ENCODE data around the gene TAOK2. TPM values are rescaled to one million over a fixed set of nuclear protein-coding genes. Genes with fewer than 3 reads are reported as not detected.

The TAOK2 gene
- total and polyA plus RNA-seq, 2 of the 13 experiments (the other 11 are each of a cell fraction or from before 2014, with no cell fraction given), result 17.4 to 43.2 TPM

DNA sequence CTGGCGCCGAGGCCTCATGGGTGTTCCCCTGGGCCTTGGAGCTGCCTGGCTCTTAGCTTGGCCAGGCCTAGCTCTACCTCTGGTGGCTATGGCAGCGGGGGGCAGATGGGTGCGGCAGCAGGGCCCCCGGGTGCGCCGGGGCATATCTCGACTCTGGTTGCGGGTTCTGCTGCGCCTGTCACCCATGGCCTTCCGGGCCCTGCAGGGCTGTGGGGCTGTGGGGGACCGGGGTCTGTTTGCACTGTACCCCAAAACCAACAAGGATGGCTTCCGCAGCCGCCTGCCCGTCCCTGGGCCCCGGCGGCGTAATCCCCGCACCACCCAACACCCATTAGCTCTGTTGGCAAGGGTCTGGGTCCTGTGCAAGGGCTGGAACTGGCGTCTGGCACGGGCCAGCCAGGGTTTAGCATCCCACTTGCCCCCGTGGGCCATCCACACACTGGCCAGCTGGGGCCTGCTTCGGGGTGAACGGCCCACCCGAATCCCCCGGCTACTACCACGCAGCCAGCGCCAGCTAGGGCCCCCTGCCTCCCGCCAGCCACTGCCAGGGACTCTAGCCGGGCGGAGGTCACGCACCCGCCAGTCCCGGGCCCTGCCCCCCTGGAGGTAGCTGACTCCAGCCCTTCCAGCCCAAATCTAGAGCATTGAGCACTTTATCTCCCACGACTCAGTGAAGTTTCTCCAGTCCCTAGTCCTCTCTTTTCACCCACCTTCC lies 13.9 kb downstream of the TAOK2 start:
- POLR2A ChIA-PET, result interaction anchor here (1.0 kb wide), 1 partner anchor 14 kb away, joined by 3 read pairs; the partner anchor contains the start of gene TAOK2
- Histone ChIP-seq H3K36me3 (replicated peaks in 1 of 2; ENCODE audit: control insufficient read depth in 1 of 2, insufficient read depth in 2 of 2, low read length in 2 of 2) (peaks cover 54 to 92% of the 10 kb centered on the region in 2 experiments), H4K20me1 (ENCODE audit: insufficient read depth, low read length) (no peaks in the 10 kb centered on the region), H3K4me2 (ENCODE audit: low read depth, low read length) (no peak overlapping the region), H3K27ac (ENCODE audit: extremely low read length, insufficient read depth, low read length) (no peak overlapping the region), H2AFZ (ENCODE audit: low read length) (no peak overlapping the region), H3K27me3 (ENCODE audit: control insufficient read depth in 1 of 2, insufficient read depth in 2 of 2, low read length in 2 of 2) (no peaks in the 10 kb centered on the region), H3K9me3 (ENCODE audit: low read length) (no peaks in the 10 kb centered on the region), H3K79me2 (ENCODE audit: insufficient read depth, low read length) (no peaks in the 10 kb centered on the region), H3K4me3 (replicated peaks in 1 of 3; ENCODE audit: insufficient read depth in 1 of 3, low read depth in 2 of 3, low read length in 3 of 3) (no peak overlapping the region), H3K9ac (ENCODE audit: insufficient read depth, low read depth, low read length) (no peak overlapping the region), H3K4me1 (ENCODE audit: insufficient read depth, low read length) (no peaks in the 10 kb centered on the region)
- no TSS peak for BruUV-seq (replicated peaks)
- ATAC-seq (no peak), FAIRE-seq (no peak), DNase-seq (ENCODE audit: low spot score) (no peak)
- in situ Hi-C loops (cut with HindIII; ENCODE audit: extremely low pct_ligation_motif_present, low pct_unique_long_range_greater_than_20kb), result no loop called here
- CTCF ChIA-PET (ENCODE audit: low intra/inter-chr PET ratio, low total read pairs), result no interaction called here
- TF ChIP-seq RBFOX2 (IDR thresholded peaks at IDR 0.05; ENCODE audit: low read depth, low read length), result peak; percentile 68
- TF ChIP-seq AGO2 (optimal IDR thresholded peaks at IDR 0.05; ENCODE audit: low read depth, low read length), result peak; percentile 64
- no peak for TF ChIP-seq ZNF747 (CRISPR knock-in tag; IDR thresholded peaks at IDR 0.05; ENCODE audit: borderline replicate concordance)
- WGBS (ENCODE audit: low lambda C conversion rate), result 97% methylated on average over 20 of the region's 35 CpGs
- intact Hi-C loops (cut with micrococcal nuclease; ENCODE audit: unreplicated experiment), result no loop called here

DNA sequence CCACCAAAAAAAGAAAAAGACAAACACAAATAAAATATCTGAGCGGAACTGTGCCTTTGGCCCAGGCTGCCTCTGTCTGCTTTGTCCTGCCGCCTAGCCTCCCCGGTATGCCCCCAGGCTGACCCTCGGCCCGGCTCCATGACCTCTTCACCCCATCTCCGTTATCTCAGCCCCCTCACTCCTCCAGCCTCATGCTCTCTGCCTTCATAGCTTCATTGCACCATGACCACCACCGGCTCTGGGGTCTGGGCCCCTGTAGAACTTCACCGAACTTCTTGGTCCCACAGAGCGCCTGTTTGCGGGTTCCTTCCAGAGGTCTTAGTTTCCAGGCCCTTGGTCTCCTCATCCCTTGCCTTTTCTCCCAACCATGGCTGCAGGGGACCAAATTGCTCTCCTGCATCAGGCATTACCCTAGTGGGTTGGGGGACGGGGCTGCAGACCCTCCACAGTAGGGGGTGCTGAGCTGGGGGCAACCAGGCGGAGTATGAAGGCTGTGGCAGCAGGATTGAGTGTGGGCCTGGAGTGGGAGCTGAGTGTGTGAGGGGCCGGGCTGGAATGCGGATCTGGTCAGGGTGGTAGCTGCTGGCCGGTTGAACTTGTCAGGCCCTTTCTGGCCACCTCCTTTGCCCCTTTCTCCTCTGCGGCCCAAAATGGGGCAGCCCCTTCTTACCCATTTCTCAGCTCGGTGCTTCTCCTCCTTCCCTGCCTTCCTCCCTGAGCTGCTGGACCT lies 14.8 kb downstream of the TAOK2 start:
- Histone ChIP-seq H3K4me1 (ENCODE audit: insufficient read depth, low read length) (no peaks in the 10 kb centered on the region), H3K4me3 (replicated peaks in 1 of 3; ENCODE audit: insufficient read depth in 1 of 3, low read depth in 2 of 3, low read length in 3 of 3) (no peak overlapping the region), H3K27me3 (ENCODE audit: control insufficient read depth in 1 of 2, insufficient read depth in 2 of 2, low read length in 2 of 2) (no peaks in the 10 kb centered on the region), H3K27ac (ENCODE audit: extremely low read length, insufficient read depth, low read length) (no peak overlapping the region), H3K36me3 (replicated peaks in 1 of 2; ENCODE audit: control insufficient read depth in 1 of 2, insufficient read depth in 2 of 2, low read length in 2 of 2) (peaks cover 47 to 92% of the 10 kb centered on the region in 2 experiments), H3K9me3 (ENCODE audit: low read length) (no peaks in the 10 kb centered on the region), H3K4me2 (ENCODE audit: low read depth, low read length) (no peak overlapping the region), H4K20me1 (ENCODE audit: insufficient read depth, low read length) (no peaks in the 10 kb centered on the region), H3K79me2 (ENCODE audit: insufficient read depth, low read length) (no peaks in the 10 kb centered on the region), H3K9ac (ENCODE audit: insufficient read depth, low read depth, low read length) (no peak overlapping the region), H2AFZ (ENCODE audit: low read length) (no peak overlapping the region)
- in situ Hi-C loops (cut with HindIII; ENCODE audit: extremely low pct_ligation_motif_present, low pct_unique_long_range_greater_than_20kb), result no loop called here
- TF ChIP-seq, protein P1, sequence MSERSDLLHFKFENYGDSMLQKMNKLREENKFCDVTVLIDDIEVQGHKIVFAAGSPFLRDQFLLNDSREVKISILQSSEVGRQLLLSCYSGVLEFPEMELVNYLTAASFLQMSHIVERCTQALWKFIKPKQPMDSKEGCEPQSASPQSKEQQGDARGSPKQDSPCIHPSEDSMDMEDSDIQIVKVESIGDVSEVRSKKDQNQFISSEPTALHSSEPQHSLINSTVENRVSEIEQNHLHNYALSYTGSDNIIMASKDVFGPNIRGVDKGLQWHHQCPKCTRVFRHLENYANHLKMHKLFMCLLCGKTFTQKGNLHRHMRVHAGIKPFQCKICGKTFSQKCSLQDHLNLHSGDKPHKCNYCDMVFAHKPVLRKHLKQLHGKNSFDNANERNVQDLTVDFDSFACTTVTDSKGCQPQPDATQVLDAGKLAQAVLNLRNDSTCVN (CRISPR knock-in tag; IDR thresholded peaks at IDR 0.05; ENCODE audit: borderline replicate concordance), result no peak
- TF ChIP-seq ZNF850 (CRISPR knock-in tag; conservative IDR thresholded peaks at IDR 0.05), result no peak
- TF ChIP-seq ZNF563 (CRISPR knock-in tag; IDR thresholded peaks at IDR 0.05), result no peak
- TF ChIP-seq TSC22D2 (CRISPR knock-in tag; IDR thresholded peaks at IDR 0.05; ENCODE audit: borderline replicate concordance), result no peak
- TF ChIP-seq ZSCAN21 (CRISPR knock-in tag; IDR thresholded peaks at IDR 0.05; ENCODE audit: borderline replicate concordance), result no peak
- peak; percentile 30 for TF ChIP-seq AGO2 (optimal IDR thresholded peaks at IDR 0.05; ENCODE audit: low read depth, low read length)
- ChIA-PET CTCF (ENCODE audit: low intra/inter-chr PET ratio, low total read pairs) (no interaction called here), POLR2A (no interaction called here)
- BruUV-seq (replicated peaks), result no TSS peak
- intact Hi-C loops (cut with micrococcal nuclease; ENCODE audit: unreplicated experiment), result no loop called here
- WGBS (ENCODE audit: low lambda C conversion rate), result 96% methylated on average over 17 of the region's 17 CpGs
- DNase-seq (ENCODE audit: low spot score) (no peak), ATAC-seq (no peak), FAIRE-seq (no peak)

Measured in HepG2 (cell line).